Measurements from ENCODE around the gene LCP1. TPM values are rescaled to one million over a fixed set of nuclear protein-coding genes. Genes with fewer than 3 reads are reported as not detected.

LCP1 gene
- total RNA-seq, 4 donors from 2014 or later = 55.9 to 517 (median 110) TPM

GRCh38 chr13:46166224-46166584 is 15.8 kb downstream of the LCP1 start:
- TF ChIP-seq, protein P1, sequence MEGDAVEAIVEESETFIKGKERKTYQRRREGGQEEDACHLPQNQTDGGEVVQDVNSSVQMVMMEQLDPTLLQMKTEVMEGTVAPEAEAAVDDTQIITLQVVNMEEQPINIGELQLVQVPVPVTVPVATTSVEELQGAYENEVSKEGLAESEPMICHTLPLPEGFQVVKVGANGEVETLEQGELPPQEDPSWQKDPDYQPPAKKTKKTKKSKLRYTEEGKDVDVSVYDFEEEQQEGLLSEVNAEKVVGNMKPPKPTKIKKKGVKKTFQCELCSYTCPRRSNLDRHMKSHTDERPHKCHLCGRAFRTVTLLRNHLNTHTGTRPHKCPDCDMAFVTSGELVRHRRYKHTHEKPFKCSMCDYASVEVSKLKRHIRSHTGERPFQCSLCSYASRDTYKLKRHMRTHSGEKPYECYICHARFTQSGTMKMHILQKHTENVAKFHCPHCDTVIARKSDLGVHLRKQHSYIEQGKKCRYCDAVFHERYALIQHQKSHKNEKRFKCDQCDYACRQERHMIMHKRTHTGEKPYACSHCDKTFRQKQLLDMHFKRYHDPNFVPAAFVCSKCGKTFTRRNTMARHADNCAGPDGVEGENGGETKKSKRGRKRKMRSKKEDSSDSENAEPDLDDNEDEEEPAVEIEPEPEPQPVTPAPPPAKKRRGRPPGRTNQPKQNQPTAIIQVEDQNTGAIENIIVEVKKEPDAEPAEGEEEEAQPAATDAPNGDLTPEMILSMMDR (IDR thresholded peaks at IDR 0.05; ENCODE audit: low read depth) = no peak

- TF ChIP-seq, protein P1 (IDR thresholded peaks at IDR 0.05; ENCODE audit: low read depth) = no peak
These were observed 16.3 kb downstream of the LCP1 start for GRCh38 chr13:46165485-46166223.

DNA sequence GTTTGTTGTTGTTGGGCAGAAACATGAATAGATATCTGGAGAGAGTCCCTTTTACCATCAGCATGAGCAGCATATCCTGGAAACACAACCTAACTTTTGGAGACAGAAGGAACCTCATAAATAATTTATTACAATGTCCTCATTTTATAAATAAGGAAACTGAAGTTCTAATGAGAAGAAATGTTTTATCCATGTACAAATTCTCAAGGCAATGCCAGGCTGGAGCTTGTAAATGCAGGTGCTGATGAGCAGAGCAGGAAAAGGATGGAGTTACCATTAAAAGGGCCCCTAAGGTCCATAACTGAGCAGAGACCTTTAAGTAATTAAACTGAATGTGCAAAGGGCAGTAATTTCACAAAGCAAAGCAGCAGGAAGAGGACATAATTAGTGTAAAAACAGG is 17.3 kb downstream of the LCP1 start:
- TF ChIP-seq, protein P1 (IDR thresholded peaks at IDR 0.05; ENCODE audit: low read depth) = no peak

DNA sequence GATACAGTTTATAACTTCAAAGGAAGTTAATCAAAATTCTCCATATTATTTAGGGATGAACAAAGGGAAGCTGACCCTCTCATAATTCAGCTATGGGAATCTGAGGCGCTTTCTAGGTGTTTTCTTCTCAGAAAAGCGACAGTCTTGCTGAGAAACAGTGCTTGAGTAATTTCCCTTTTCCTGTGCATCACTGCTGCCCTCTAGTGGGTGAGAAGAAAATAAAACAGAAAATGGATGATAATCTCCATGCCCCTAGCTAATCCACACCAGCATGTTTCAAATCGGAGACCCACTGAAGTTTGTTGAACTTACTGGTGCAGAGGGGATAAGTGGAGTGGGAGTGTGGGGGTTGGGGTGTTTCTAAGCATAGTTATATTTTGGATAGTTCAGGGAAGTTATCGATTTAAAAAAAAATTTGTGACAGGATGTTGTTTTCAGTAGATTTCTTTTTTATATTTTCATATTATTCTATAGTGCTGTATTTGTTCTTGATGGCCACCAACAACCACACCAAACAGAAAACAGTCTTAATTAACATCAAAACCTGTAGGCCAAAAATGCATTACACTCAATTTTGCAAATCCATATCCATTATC is 21.4 kb downstream of the LCP1 start:
- TF ChIP-seq, protein P1 (IDR thresholded peaks at IDR 0.05; ENCODE audit: low read depth) = no peak

DNA sequence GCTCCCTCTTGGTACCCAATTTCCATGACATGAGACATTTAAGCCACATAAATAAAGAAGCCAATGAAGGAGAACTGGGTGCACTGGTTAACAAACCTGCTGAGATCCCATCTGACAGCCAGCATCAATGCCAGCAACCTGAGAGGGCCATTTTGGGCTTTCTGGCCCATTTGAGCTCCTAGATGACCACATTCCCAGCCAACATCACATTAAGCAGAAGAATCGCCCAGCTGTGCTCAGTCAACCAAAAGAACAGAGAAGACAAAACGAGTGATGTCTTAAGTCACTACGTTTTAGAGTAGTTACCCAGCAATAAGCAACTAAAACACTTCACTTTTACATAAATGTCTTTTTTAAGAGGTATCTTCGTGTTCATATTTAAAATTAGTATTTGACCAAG is 21.9 kb downstream of the LCP1 start:
- TF ChIP-seq, protein P1 (IDR thresholded peaks at IDR 0.05; ENCODE audit: low read depth) = no peak

DNA sequence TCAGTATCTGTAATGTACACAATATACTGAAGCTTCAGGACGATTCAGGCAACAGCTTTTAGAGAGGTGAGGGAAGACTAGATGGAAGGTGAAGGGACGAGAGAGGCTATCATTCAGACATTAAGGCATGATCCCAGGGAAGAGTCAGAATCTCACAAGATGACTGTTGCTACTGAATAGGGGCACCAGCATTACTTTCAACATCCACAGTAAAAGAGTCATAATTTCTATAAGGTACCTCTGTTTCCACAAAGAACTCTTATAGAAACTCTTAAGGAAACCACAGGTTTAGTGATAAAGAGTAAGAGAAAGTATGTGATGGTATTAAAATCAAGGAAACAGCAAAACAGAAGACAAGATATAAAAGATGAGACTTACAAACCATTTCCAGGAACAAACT is 23.0 kb downstream of the LCP1 start:
- TF ChIP-seq, protein P1 (IDR thresholded peaks at IDR 0.05; ENCODE audit: low read depth) = no peak

DNA sequence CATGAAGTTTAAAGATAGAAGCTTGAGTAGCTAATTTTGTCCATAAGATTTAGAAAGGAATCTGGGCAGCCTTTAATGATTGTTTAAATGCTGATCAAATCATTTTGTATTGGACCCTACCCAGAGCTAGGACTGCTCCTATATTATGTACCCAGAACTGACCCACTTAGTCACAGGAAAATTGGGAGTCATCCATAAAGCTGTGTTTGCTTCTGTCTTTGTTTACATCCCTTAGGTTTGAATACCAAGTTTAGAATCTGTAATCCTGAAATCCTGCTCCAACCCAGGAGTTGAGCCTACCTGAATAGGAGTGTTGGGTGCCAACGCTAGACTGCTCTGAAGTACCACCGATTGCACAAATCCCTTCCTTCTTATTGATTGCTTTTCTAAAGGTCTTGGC is 23.8 kb downstream of the LCP1 start:
- TF ChIP-seq, protein P1 (IDR thresholded peaks at IDR 0.05; ENCODE audit: low read depth) = no peak

All from subcutaneous adipose tissue (tissue), 4 donors.